Stomach (tissue), 9 donors: ENCODE data around the gene LZTS2. TPM values are rescaled to one million over a fixed set of nuclear protein-coding genes. Genes with fewer than 3 reads are reported as not detected.

Source experiments
- DNase-seq, 2 donors: peaks; one replicate each; pipeline versions ENCODE4 v3.0.0 to v3.0.0-alpha.2; 2013 to 2019
- H3K27ac ChIP-seq, 5 donors: fragments of 200-600 bp in 4 of 5; sonication (generic) in 4 of 5; one replicate each; pipeline ENCODE4 v1.5.1; 2013 to 2019; ENCODE audit warnings: mild to moderate bottlenecking in 1 of 5, moderate library complexity in 1 of 5
- H3K27me3 ChIP-seq, 3 donors: fragments of 200-600 bp; sonication (generic); one replicate each; pipeline ENCODE4 v1.5.1; 2017 to 2019; ENCODE audit warnings: mixed run types in 1 of 3
- H3K36me3 ChIP-seq, 4 donors: fragments of 200-600 bp; sonication (generic); 1 replicate in 3 of 4; 2 replicates in 1 of 4; pipeline ENCODE4 v1.5.1; 2016 to 2019
- H3K4me1 ChIP-seq, 4 donors: fragments of 200-600 bp; sonication (generic); one replicate each; pipeline ENCODE4 v1.5.1; 2016 to 2019
- H3K4me3 ChIP-seq, 4 donors: fragments of 200-600 bp; sonication (generic) in 3 of 4; one replicate each; pipeline ENCODE4 v1.5.1; 2016 to 2019; ENCODE audit warnings: mild to moderate bottlenecking in 1 of 4
- H3K9me3 ChIP-seq, 4 donors: fragments of 200-600 bp; sonication (generic); one replicate each; pipeline ENCODE4 v1.5.1; 2016 to 2019
- EP300 ChIP-seq: sonication (generic); formaldehyde crosslinking; IDR thresholded peaks from one replicate; pipeline ENCODE4 v1.6.1; 2017; ENCODE audit warnings: antibody characterized with exemption
- POLR2A ChIP-seq, 4 donors: fragments of 450-650 bp; IDR thresholded peaks; one replicate each; pipeline ENCODE4 v1.6.1; 2016; ENCODE audit warnings: antibody characterized with exemption in 4 of 4, control low read depth in 2 of 4, mild to moderate bottlenecking in 1 of 4, moderate library complexity in 1 of 4
- POLR2AphosphoS5 ChIP-seq, 3 donors: sonication (generic); formaldehyde crosslinking; IDR thresholded peaks; one replicate each; pipeline ENCODE4 v1.6.1; 2016; ENCODE audit warnings: antibody characterized with exemption in 3 of 3
- WGBS, 5 donors: extraction: QIAGEN DNeasy Blood & Tissue Kit in 3 of 5; methylation state at CpG; one replicate each; pipeline versions ENCODE4 v1.1.5 to v1.1.7; 2013 to 2018; 5-methylcytosine and 5-hydroxymethylcytosine counted together
- intact Hi-C: fragments of 100-400 bp; cut with DNase I; formaldehyde crosslinking; loops from one replicate; pipeline ENCODE4 v1.15.1; 2023; ENCODE audit warnings: low total_unique reads
- polyA plus RNA-seq, 3 donors: library from polyadenylated mRNA; stranded (reverse); fragments of 200-250 nt; gene quantifications; one replicate each; pipeline ENCODE4 v1.2.3, GENCODE V29; 2013
- total RNA-seq, 5 donors: library from RNA; depleted of rRNA; stranded (reverse); fragments of >200 nt; gene quantifications; one replicate each; pipeline versions ENCODE4 v1.1.0 to v1.2.3, GENCODE V29; 2014 to 2016
- TF ChIP-seq, protein P1 (sequence below), 7 experiments: fragments of 450-650 bp in 4 of 7; fragments of 200-600 bp in 3 of 7; sonication (generic) in 3 of 7; IDR thresholded peaks; one replicate each; pipeline ENCODE4 v1.5.1; 2016 to 2019; ENCODE audit warnings: antibody characterized with exemption in 7 of 7, control low read depth in 2 of 7, mild to moderate bottlenecking in 1 of 7
- donor health status: healthy with polysubstance abuse.
- donor health status: Bipolar disorder and iron deficiency.
- donor health status: healthy.

LZTS2 gene
- total and polyA plus RNA-seq, 8 donors = 34.7 to 70.7 (median 48.0) TPM

DNA sequence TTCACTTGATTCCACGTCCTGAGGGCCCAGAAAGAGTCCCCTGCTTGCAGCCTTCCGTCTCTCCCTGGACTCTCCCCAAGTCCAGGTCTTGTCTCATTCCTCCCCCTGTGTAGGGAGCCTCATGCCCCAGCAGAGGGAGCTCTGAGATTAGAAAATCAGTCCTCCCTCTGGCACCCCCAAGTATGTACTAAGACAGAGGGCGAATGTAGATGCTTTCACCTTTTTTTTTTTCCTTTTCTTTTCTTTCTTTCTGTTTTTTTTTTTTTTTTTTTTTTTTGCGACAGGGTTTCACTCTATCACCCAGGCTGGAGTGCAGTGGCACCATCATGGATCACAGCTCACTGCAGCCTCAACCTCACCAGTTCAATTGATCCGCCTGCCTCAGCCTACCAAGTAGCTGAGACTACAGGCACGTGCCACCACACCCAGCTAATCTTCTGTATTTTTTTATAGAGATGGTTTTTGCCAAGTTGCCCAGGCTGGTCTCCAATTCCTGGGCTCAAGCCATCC, 41.7 kb downstream of the LZTS2 start:
- H3K27ac ChIP-seq = peak overlapping the region in 4 of 5 donors; percentile 29 to 95 (median 90)
- H3K9me3 ChIP-seq = no peaks in the 10 kb centered on the region
- peaks cover 0 to 12% (median 0%) of the 10 kb centered on the region in 3 donors for H3K27me3 ChIP-seq
- intact Hi-C loops = no loop called here
- DNase-seq = peak; percentile 86 to 94
- H3K36me3 ChIP-seq = peaks cover 22 to 41% (median 39%) of the 10 kb centered on the region in 4 donors
- H3K4me3 ChIP-seq = no peak overlapping the region
- H3K4me1 ChIP-seq = peaks cover 12 to 31% (median 27%) of the 10 kb centered on the region in 4 donors
- TF ChIP-seq POLR2A (IDR thresholded peaks at IDR 0.05) (no peak), POLR2AphosphoS5 (IDR thresholded peaks at IDR 0.05) (peak in 1 of 3 donors; percentile 74), EP300 (no peak)
- TF ChIP-seq, protein P1, sequence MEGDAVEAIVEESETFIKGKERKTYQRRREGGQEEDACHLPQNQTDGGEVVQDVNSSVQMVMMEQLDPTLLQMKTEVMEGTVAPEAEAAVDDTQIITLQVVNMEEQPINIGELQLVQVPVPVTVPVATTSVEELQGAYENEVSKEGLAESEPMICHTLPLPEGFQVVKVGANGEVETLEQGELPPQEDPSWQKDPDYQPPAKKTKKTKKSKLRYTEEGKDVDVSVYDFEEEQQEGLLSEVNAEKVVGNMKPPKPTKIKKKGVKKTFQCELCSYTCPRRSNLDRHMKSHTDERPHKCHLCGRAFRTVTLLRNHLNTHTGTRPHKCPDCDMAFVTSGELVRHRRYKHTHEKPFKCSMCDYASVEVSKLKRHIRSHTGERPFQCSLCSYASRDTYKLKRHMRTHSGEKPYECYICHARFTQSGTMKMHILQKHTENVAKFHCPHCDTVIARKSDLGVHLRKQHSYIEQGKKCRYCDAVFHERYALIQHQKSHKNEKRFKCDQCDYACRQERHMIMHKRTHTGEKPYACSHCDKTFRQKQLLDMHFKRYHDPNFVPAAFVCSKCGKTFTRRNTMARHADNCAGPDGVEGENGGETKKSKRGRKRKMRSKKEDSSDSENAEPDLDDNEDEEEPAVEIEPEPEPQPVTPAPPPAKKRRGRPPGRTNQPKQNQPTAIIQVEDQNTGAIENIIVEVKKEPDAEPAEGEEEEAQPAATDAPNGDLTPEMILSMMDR (IDR thresholded peaks at IDR 0.05) = peak in 5 of 7 experiments; percentile 84 to 97 (median 86)
- 17 to 22% (median 18%) methylated on average over 6 of the region's 6 CpGs for WGBS, 5 donors

DNA sequence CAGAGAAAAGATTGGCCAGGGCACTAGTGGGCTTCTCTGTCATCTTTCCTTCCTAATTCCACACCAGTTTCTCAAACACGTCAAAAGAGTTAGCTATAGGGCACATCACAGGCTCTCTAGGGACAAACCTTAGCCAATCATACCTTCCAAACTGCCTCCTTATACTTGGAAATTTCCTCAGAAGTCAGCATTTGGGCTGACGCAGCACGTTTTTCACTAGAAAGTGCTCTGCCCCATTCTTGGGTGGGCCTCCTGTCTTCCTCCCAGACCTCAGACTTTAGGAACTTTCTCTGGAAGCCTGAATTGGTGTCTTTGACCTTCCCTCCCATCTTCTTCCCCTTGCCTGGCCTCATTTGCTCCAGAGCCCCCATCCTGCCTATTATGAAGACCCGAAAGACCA, 42.5 kb downstream of the LZTS2 start:
- peak overlapping the region; percentile 83 to 96 (median 92) for H3K27ac ChIP-seq
- H3K4me1 ChIP-seq = peaks cover 12 to 31% (median 27%) of the 10 kb centered on the region in 4 donors
- TF ChIP-seq POLR2AphosphoS5 (IDR thresholded peaks at IDR 0.05) (no peak), POLR2A (IDR thresholded peaks at IDR 0.05) (no peak), EP300 (no peak)
- TF ChIP-seq, protein P1 (IDR thresholded peaks at IDR 0.05) = no peak
- peaks cover 14 to 33% (median 31%) of the 10 kb centered on the region in 4 donors for H3K36me3 ChIP-seq
- DNase-seq = no peak
- intact Hi-C loops = no loop called here
- H3K27me3 ChIP-seq = peaks cover 0 to 20% (median 7%) of the 10 kb centered on the region in 3 donors
- no peaks in the 10 kb centered on the region for H3K9me3 ChIP-seq
- 64 to 75% (median 72%) methylated on average over 4 of the region's 4 CpGs for WGBS, 5 donors
- H3K4me3 ChIP-seq = peak overlapping the region; percentile 35 to 53 (median 40)

DNA sequence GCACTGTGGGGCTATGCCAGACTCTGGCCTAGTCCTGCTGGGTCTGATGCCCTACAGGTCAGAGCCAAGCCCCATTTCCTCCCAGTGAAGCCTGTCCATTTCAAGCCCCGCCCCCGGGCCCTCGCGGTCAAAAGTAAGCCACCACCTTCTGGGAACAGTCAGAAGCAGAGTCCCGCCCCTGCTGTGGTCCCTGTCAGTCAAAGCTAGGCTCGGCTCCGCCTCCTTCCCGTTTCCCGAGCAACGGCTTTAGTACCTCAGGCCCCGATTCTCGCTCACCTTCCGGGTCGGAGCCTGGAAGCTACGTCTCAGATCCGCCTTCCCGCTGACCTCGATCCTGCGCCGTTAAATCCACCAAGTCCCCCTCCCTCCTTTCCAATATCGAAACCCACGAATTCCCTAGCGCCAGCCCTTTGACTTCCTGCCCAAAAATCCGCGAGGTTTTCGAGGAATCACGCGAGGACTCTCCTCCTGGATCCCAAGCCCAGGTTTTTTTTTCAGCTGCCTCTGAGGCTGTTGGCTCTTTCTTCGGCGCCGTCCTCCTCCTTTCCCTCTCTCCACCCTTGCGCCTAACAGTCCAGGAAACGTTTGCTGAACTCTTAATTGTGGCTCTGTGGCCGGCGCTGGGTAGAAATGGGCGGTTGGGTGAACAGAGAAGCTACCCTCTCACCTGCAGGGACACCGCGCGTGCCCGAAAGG, 43.2 kb downstream of the LZTS2 start:
- H3K4me1 ChIP-seq = peaks cover 12 to 32% (median 28%) of the 10 kb centered on the region in 4 donors
- H3K4me3 ChIP-seq = peak overlapping the region; percentile 35 to 53 (median 40)
- H3K9me3 ChIP-seq = no peaks in the 10 kb centered on the region
- H3K27me3 ChIP-seq = peaks cover 3 to 27% (median 14%) of the 10 kb centered on the region in 3 donors
- 2 to 4% (median 3%) methylated on average over 33 to 40 of the region's 40 CpGs for WGBS, 5 donors
- H3K36me3 ChIP-seq = peaks cover 7 to 26% (median 24%) of the 10 kb centered on the region in 4 donors
- DNase-seq = peak; percentile 98 to 99
- intact Hi-C loops = no loop called here
- peak overlapping the region; percentile 83 to 96 (median 92) for H3K27ac ChIP-seq
- TF ChIP-seq EP300 (no peak), POLR2AphosphoS5 (IDR thresholded peaks at IDR 0.05) (peak; percentile 10 to 90 (median 65)), POLR2A (IDR thresholded peaks at IDR 0.05) (no peak)
- TF ChIP-seq, protein P1 (IDR thresholded peaks at IDR 0.05) = peak in 1 of 7 experiments; percentile 21

DNA sequence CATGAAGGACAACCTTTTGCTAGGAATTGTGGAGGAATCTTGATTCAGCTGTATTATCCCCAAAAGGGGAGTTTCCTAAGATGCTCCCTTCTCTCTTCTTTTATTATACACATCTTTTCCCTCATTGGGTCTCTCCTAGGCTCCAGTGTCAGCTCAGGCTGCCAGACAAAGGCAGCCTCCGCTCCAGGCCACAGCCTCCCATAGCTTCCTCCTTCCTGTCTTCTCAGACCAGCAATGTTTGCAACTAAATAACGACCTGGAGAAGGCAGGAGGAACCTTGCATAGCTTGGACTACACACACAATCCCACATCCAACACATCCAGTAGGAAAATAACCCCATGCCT, 43.7 kb downstream of the LZTS2 start:
- TF ChIP-seq EP300 (no peak), POLR2AphosphoS5 (IDR thresholded peaks at IDR 0.05) (no peak), POLR2A (IDR thresholded peaks at IDR 0.05) (no peak)
- TF ChIP-seq, protein P1 (IDR thresholded peaks at IDR 0.05) = no peak
- intact Hi-C loops = no loop called here
- 14 to 24% (median 15%) methylated on average over 2 of the region's 2 CpGs for WGBS, 5 donors
- peak overlapping the region; percentile 83 to 96 (median 92) for H3K27ac ChIP-seq
- peaks cover 8 to 32% (median 19%) of the 10 kb centered on the region in 3 donors for H3K27me3 ChIP-seq
- H3K36me3 ChIP-seq = peaks cover 2 to 21% (median 19%) of the 10 kb centered on the region in 4 donors
- H3K4me1 ChIP-seq = peaks cover 12 to 38% (median 33%) of the 10 kb centered on the region in 4 donors
- DNase-seq = peak in 1 of 2 donors; percentile 35
- H3K4me3 ChIP-seq = peak overlapping the region; percentile 35 to 53 (median 40)
- H3K9me3 ChIP-seq = no peaks in the 10 kb centered on the region
